Kidney (tissue), 14 donors: ENCODE results near the gene MEIS2. TPM values are rescaled to one million over a fixed set of nuclear protein-coding genes. Genes with fewer than 3 reads are reported as not detected.

Experiments used
- DNase-seq, 5 donors: peaks; one replicate each; pipeline ENCODE4 v3.0.0-alpha.2; 2013 to 2020
- FAIRE-seq: peaks from 2 replicates; lab custom pipeline; 2012; peaks lifted over from hg19 to GRCh38; lab: Jason Lieb, UNC
- H3K27ac ChIP-seq, 2 donors: one replicate each; pipeline ENCODE4 v1.7.0; 2013; ENCODE audit warnings: low read depth in 2 of 2, low read length in 2 of 2, inconsistent platforms in 1 of 2
- H3K27me3 ChIP-seq: one replicate; pipeline ENCODE4 v1.7.1; 2013; ENCODE audit warnings: low read length, inconsistent platforms; ENCODE audit not compliant: control insufficient read depth, insufficient read depth
- H3K36me3 ChIP-seq, 3 donors: one replicate each; pipeline versions ENCODE4 v1.7.0 to v1.7.1; 2013; ENCODE audit warnings: low read length in 3 of 3, control low read depth in 1 of 3, inconsistent platforms in 1 of 3; ENCODE audit not compliant: insufficient read depth in 3 of 3, control insufficient read depth in 2 of 3
- H3K4me1 ChIP-seq, 3 donors: one replicate each; pipeline versions ENCODE4 v1.7.0 to v1.7.1; 2013; ENCODE audit warnings: low read length in 3 of 3, inconsistent platforms in 1 of 3, low read depth in 1 of 3; ENCODE audit not compliant: control insufficient read depth in 2 of 3, insufficient read depth in 2 of 3
- H3K4me3 ChIP-seq, 3 donors: one replicate each; pipeline versions ENCODE4 v1.7.0 to v1.8.1; 2013; ENCODE audit warnings: low read length in 3 of 3, control low read depth in 1 of 3, inconsistent platforms in 1 of 3
- H3K9ac ChIP-seq, 3 donors: one replicate each; pipeline versions ENCODE4 v1.7.0 to v1.7.1; 2013; ENCODE audit warnings: low read length in 3 of 3, control low read depth in 1 of 3, inconsistent platforms in 1 of 3
- H3K9me3 ChIP-seq, 3 donors: one replicate each; pipeline versions ENCODE4 v1.7.0 to v1.7.1; 2013; ENCODE audit warnings: low read length in 3 of 3, control low read depth in 1 of 3, inconsistent platforms in 1 of 3; ENCODE audit not compliant: control insufficient read depth in 2 of 3, insufficient read depth in 1 of 3
- intact Hi-C: fragments of 100-400 bp; cut with DNase I; formaldehyde crosslinking; loops from one replicate; pipeline ENCODE4 v1.11.1; 2022
- polyA plus RNA-seq: library from polyadenylated mRNA; stranded (reverse); fragments of 350-450 nt; fragmentation: Illumina TruSeq; extraction: RNeasy Lipid Tissue Mini Kit (QIAGEN cat#74804); gene quantifications from one replicate; pipeline ENCODE4 v1.2.3, GENCODE V29; 2014; ENCODE audit warnings: low read depth, low replicate concordance; ENCODE audit not compliant: insufficient read depth
- total RNA-seq: library from RNA; stranded (reverse); fragmentation: NEBNext Ultra II Directional; extraction: Animal tissue kit (Norgen Biotek cat#: 25700); gene quantifications from one replicate; pipeline ENCODE4 v1.2.1, GENCODE V29; 2021
- TF ChIP-seq, protein P1 (sequence below): IDR thresholded peaks from 3 replicates; pipeline ENCODE4 v1.5.1; 2012; ENCODE audit warnings: mild to moderate bottlenecking, moderate library complexity, borderline replicate concordance; ENCODE audit not compliant: insufficient read depth; ENCODE audit errors: extremely low read depth
- donor health status: control.
- donor health status: control.
- donor health status: control.
- donor health status: control.
- donor health status: control.
- donor health status: DM: yes; HTN: yes; CAD: no.
- donor health status: Normal renal cell carcinoma (clear cell type).

The MEIS2 gene
- total and polyA plus RNA-seq, 2 donors from 2014 or later: 14.7 to 50.9 TPM

DNA sequence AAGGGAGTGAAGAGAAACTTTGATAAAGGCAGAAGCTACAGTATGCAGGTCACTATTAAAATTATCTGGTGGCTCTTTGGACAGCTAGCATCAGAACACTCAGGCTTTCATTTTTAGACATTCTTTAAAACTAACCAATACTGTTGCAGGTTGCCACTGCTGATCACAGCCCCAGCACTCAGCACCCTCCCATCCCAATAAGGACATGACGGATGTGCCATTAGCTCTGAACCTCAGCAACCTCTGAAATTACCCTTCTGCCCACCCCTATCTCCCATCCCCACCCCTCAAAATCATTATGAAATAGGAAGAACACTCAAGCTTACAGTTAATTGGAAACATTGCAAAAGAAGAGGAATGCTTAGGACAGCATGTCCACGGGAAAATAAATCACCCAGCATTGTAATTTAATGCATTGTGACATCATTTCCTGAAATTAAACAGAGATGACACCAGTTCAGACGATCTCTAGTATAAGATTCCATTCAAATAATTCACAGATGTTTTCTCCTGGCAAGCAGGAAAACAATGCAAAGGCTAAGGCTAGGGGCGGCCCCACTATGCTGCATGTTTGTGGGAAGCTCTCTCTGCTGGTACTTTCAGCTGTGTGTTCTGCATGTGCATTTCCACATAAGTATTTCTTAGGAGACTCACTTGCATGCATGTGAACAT lies 71.6 kb downstream of the MEIS2 start:
- Histone ChIP-seq H3K27me3 (no peaks in the 10 kb centered on the region), H3K27ac (no peak overlapping the region), H3K4me1 (peaks cover 0 to 4% (median 0%) of the 10 kb centered on the region in 3 donors), H3K4me3 (no peak overlapping the region), H3K9ac (no peak overlapping the region), H3K36me3 (no peaks in the 10 kb centered on the region), H3K9me3 (no peaks in the 10 kb centered on the region)
- TF ChIP-seq, protein P1, sequence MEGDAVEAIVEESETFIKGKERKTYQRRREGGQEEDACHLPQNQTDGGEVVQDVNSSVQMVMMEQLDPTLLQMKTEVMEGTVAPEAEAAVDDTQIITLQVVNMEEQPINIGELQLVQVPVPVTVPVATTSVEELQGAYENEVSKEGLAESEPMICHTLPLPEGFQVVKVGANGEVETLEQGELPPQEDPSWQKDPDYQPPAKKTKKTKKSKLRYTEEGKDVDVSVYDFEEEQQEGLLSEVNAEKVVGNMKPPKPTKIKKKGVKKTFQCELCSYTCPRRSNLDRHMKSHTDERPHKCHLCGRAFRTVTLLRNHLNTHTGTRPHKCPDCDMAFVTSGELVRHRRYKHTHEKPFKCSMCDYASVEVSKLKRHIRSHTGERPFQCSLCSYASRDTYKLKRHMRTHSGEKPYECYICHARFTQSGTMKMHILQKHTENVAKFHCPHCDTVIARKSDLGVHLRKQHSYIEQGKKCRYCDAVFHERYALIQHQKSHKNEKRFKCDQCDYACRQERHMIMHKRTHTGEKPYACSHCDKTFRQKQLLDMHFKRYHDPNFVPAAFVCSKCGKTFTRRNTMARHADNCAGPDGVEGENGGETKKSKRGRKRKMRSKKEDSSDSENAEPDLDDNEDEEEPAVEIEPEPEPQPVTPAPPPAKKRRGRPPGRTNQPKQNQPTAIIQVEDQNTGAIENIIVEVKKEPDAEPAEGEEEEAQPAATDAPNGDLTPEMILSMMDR: no peak
- intact Hi-C loops: no loop called here
- FAIRE-seq: no peak
- DNase-seq: peak in 1 of 5 donors; percentile 56

DNA sequence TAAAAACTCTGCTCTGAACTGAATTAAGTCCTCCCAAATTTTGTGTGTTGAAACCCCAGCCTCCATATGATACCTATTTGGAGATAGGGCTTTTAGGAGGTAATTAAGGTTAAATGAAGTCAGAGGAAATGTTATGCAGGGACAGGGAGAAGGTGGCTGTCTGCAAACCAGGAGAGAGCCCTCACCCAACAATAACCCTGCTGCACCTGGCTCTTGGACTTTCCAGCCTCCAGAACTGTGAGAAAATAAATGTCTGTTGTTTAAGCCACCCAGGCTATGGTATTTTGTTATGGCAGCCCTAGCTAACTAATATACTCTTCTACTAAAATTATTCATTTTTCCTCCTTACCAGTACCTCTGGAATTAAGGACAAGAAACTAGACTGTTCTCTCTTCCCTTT lies 79.5 kb downstream of the MEIS2 start:
- no peaks in the 10 kb centered on the region for H3K9me3 ChIP-seq
- H3K27me3 ChIP-seq: no peaks in the 10 kb centered on the region
- no peak for FAIRE-seq
- DNase-seq: no peak
- no peak overlapping the region for H3K9ac ChIP-seq
- intact Hi-C loops: no loop called here
- no peaks in the 10 kb centered on the region for H3K36me3 ChIP-seq
- peak overlapping the region in 1 of 2 donors; percentile 64 for H3K27ac ChIP-seq
- TF ChIP-seq, protein P1: no peak
- peaks cover 0 to 6% (median 0%) of the 10 kb centered on the region in 3 donors for H3K4me1 ChIP-seq
- H3K4me3 ChIP-seq: no peak overlapping the region

DNA sequence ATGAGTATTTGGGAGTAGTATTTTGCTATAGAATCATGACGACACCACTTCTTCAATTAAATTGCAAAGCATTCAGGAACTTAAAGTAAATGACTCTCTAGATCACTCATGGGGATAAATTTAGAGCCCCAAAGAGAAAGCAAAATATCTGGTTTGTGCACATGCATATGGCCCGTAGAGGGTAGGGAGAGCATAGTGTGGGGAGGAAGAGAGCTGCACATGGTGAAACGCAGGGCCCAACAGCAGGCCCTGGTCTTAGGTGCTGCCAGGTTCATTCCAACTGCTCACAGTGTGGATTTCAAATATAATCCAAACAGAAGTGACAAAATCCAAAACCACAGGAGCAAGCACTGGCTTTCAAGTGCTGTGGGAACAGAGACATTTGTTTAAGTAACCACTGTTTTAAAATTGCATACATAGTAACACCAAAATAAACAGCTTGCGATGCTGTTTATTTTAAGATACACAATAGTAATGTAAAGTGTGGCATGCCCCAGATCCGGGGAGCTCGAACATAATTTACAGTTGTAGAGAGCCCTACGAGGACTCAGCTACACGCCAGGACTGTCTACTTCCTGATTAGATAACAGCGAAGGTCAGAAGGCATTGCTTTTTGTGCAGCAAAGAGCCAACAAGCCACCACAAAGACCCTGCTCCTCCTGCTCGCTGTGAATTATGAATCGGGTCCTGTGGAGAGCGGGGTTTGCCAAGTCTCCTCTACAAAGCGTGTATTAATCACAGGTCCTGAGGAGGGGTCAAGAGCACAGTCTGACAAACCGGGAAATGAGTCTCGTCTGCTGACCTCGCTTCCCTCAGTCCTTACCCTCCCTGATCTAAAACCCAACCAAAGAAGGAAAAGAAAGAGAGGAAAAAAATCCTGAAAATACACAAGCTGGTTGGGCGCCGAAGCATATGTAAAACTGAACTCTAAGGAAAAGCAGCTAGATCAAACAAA lies 80.6 kb downstream of the MEIS2 start:
- Histone ChIP-seq H3K4me1 (peaks cover 0 to 6% (median 5%) of the 10 kb centered on the region in 3 donors), H3K4me3 (no peak overlapping the region), H3K36me3 (no peaks in the 10 kb centered on the region), H3K9ac (no peak overlapping the region), H3K27ac (peak overlapping the region in 1 of 2 donors; percentile 20), H3K27me3 (no peaks in the 10 kb centered on the region), H3K9me3 (no peaks in the 10 kb centered on the region)
- FAIRE-seq: no peak
- intact Hi-C loops: no loop called here
- DNase-seq: peak in 3 of 5 donors; percentile 28 to 68 (median 62)
- TF ChIP-seq, protein P1: no peak
